SH-SY5Y (cell line): ENCODE data around the gene MYD88.

Experiments
- GATA2 ChIP-seq: IDR thresholded peaks from 2 replicates; pipeline ENCODE4 v1.6.1; 2011; ENCODE audit warnings: mild to moderate bottlenecking, low read depth, low read length
- GATA3 ChIP-seq: IDR thresholded peaks from 2 replicates; pipeline ENCODE4 v1.6.1; 2011; ENCODE audit warnings: low read depth, mild to moderate bottlenecking, low read length, moderate library complexity

- no peak for TF ChIP-seq GATA2
- no peak for TF ChIP-seq GATA3
Observed at GRCh38 chr3:38089163-38089562, 49.3 kb upstream of the MYD88 start.
